TTC549 (cell line): ENCODE results near the gene NUP58.

Source experiments
- FAIRE-seq: peaks from 2 replicates; lab custom pipeline; 2012; peaks lifted over from hg19 to GRCh38; lab: Jason Lieb, UNC

Gene NUP58

GRCh38 chr13:25378528-25378927 lies 77.1 kb downstream of the NUP58 start:
- no peak for FAIRE-seq

- FAIRE-seq = no peak
These were observed 77.6 kb downstream of the NUP58 start for GRCh38 chr13:25379011-25379410.

GRCh38 chr13:25380082-25380481 lies 78.7 kb downstream of the NUP58 start:
- FAIRE-seq = no peak

GRCh38 chr13:25380741-25381324 lies 79.4 kb downstream of the NUP58 start:
- no peak for FAIRE-seq

GRCh38 chr13:25384758-25385410 lies 83.5 kb downstream of the NUP58 start:
- FAIRE-seq = no peak

- FAIRE-seq = no peak
These were observed 90.5 kb downstream of the NUP58 start for GRCh38 chr13:25391932-25392331.
